Fibroblast of the aortic adventitia (primary cell): ENCODE measurements around the gene CUL3. TPM values are rescaled to one million over a fixed set of nuclear protein-coding genes. Genes with fewer than 3 reads are reported as not detected.
"Not testable (repeated sequence)": the region's sequence is repeated elsewhere in the genome, so short reads cannot be mapped to it uniquely, and the experiment has no call there.

Experiments
- DNase-seq: peaks from one replicate; pipeline ENCODE4 v3.0.0-alpha.2; 2010; ENCODE audit warnings: low read depth
- H3K4me3 ChIP-seq: 2 replicates; pipeline ENCODE4 v1.5.1; 2011; ENCODE audit warnings: low read depth, mild to moderate bottlenecking, control low read depth, low read length, moderate library complexity
- total RNA-seq: library from RNA; depleted of rRNA; stranded (reverse); fragments of >200 nt; gene quantifications from 2 replicates; pipeline ENCODE4 v1.2.3, GENCODE V29; 2012; ENCODE audit warnings: low replicate concordance
- TF ChIP-seq, protein P1 (sequence below): IDR thresholded peaks from 2 replicates; pipeline ENCODE4 v1.5.1; 2011; ENCODE audit warnings: mild to moderate bottlenecking, low read length, control low read depth, inconsistent platforms; ENCODE audit not compliant: insufficient read depth

CUL3 gene
- total RNA-seq, 1 donor, result 75.7 TPM

- TF ChIP-seq, protein P1, sequence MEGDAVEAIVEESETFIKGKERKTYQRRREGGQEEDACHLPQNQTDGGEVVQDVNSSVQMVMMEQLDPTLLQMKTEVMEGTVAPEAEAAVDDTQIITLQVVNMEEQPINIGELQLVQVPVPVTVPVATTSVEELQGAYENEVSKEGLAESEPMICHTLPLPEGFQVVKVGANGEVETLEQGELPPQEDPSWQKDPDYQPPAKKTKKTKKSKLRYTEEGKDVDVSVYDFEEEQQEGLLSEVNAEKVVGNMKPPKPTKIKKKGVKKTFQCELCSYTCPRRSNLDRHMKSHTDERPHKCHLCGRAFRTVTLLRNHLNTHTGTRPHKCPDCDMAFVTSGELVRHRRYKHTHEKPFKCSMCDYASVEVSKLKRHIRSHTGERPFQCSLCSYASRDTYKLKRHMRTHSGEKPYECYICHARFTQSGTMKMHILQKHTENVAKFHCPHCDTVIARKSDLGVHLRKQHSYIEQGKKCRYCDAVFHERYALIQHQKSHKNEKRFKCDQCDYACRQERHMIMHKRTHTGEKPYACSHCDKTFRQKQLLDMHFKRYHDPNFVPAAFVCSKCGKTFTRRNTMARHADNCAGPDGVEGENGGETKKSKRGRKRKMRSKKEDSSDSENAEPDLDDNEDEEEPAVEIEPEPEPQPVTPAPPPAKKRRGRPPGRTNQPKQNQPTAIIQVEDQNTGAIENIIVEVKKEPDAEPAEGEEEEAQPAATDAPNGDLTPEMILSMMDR, result no peak
- no peak for DNase-seq
Measured at GRCh38 chr2:224594840-224595239, 9.7 kb upstream of the CUL3 start.

GRCh38 chr2:224591220-224591619, 6.1 kb upstream of the CUL3 start:
- TF ChIP-seq, protein P1, result no peak
- H3K4me3 ChIP-seq, result no peak overlapping the region
- DNase-seq, result no peak

More at GRCh38 chr2:224594840-224595239, 9.7 kb upstream of the CUL3 start:
- H3K4me3 ChIP-seq, result no peak overlapping the region

DNA sequence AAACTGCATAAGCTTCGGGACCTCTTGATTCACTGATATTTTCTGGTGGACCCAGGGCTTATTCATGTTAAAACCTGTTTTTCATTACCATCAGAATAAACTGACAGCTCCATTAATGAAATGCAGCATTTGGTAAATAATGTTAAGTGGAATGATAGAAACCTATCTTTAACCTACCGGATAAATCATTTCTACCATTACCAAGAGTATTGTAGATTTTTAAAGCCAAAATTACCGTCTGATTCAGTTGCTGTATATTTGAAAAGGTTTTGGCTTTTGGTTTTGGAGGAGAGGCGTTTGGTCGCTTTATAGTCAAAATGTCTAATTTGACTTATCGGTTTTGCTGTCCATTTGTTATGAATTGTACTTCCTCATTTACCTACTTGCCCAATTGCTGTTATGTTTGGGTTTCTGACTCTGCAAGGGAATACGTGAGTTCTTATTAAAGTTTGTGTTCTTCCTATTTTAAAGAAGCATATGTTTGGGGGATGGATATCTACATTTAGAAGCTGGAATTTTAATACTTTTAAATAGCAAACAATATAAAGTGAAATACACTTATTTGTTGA, 1.0 kb upstream of the CUL3 start:
- TF ChIP-seq, protein P1, result no peak
- H3K4me3 ChIP-seq, result peak overlapping the region; percentile 95
- no peak for DNase-seq

DNA sequence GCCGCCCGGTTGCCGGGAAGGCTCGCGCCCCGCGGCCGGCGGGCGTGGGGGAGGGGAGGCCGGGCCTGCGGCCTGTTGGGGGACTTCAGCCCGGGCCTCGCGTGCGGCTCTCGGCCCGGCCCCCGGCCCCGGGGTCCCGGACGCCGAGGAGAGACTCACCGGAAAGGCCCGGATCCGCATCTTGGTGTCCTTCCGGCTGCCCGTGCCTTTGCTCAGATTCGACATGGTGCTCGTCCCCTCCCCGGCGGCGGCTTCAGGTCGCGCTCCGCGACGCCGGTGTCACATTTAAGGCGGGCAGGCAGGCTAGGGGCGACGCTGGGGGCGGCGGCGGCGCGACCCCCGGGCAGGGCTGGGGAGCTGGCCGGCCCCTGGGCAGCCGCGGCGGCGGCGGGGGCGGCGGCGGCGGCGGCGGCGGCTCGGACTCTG, 365 bp downstream of the CUL3 start:
- no peak for DNase-seq
- TF ChIP-seq, protein P1, result no peak
- peak overlapping the region; percentile 95 for H3K4me3 ChIP-seq

DNA sequence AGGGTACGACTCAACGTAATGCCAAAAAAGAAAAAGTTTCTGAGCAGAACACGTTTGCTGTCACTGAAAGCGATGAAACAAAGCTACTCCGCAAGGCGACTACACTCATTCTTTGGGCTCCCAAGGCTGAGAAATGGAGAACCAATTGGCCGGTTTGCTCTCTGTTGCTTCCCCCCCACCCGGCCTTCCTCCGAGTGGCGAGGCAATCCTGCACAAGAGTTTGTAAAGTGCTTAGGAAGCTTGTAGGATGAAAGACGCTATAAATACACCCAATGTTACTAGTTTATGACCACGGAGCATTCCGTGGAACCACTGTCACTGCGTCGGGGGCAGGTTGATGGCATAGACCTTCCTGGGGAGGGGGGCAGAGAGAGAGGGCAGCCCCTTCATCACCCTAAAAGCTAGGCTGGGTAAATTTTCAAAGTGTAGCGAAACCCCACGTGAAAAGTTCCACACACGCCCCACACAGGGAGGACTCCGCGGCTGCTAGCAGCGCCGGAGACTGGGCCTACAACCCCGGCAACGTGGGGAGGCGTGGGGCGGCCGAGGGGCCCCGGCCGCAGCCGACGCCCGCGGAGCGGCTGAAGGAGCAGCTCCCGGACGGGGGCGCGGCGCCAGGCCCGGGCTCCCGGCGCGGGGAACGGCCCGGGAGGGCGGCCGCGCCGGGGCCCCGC, 915 bp downstream of the CUL3 start:
- TF ChIP-seq, protein P1, result no peak
- H3K4me3 ChIP-seq, result peak overlapping the region; percentile 95
- peak; percentile 41 for DNase-seq

- not testable (repeated sequence) for DNase-seq
- peak overlapping the region; percentile 95 for H3K4me3 ChIP-seq
Measured at GRCh38 chr2:224583033-224583432, 2.1 kb downstream of the CUL3 start.

- no peak for DNase-seq
- H3K4me3 ChIP-seq, result no peak overlapping the region
- TF ChIP-seq, protein P1, result no peak
Measured at GRCh38 chr2:224580248-224580647, 4.9 kb downstream of the CUL3 start.
